ENCODE results near the gene C1orf210. TPM values are rescaled to one million over a fixed set of nuclear protein-coding genes. Genes with fewer than 3 reads are reported as not detected.
A peak's percentile ranks its signal among the peaks of the same experiment; 100 is the strongest.

C1orf210 gene
- not detected for total RNA-seq

GRCh38 chr1:43285269-43285990 is at the start of gene C1orf210:
TSS of gene C1orf210 (minus strand) at chr1:43285581. CDS start at chr1:43283270, 2,311 bp downstream.
- DNase-seq (ENCODE audit: low spot score in 2 of 2), result no peak
- Mint-ChIP-seq H3K36me3 (no peaks in the 10 kb centered on the region), H3K9me3 (no peaks in the 10 kb centered on the region), H3K27ac (peak within 1 kb of the TSS; percentile 20 to 44)
- no peak for ATAC-seq

- ATAC-seq, result no peak
- Mint-ChIP-seq H3K27ac (peak overlapping the region in 1 of 2 donors; percentile 1), H3K9me3 (no peaks in the 10 kb centered on the region), H3K36me3 (no peaks in the 10 kb centered on the region)
- no peak for DNase-seq (ENCODE audit: low spot score in 2 of 2)
Observed at GRCh38 chr1:43334453-43335205, 49.2 kb upstream of the C1orf210 start.

GRCh38 chr1:43331688-43332087 is 46.3 kb upstream of the C1orf210 start:
- H3K36me3 Mint-ChIP-seq, result peaks cover 0 to 5% of the 10 kb centered on the region in 2 donors
- ATAC-seq (no peak), DNase-seq (ENCODE audit: low spot score in 2 of 2) (no peak)
- peaks cover 0 to 7% of the 10 kb centered on the region in 2 donors for H3K9me3 Mint-ChIP-seq
- no peak overlapping the region for H3K27ac Mint-ChIP-seq

GRCh38 chr1:43329995-43330751 is 44.8 kb upstream of the C1orf210 start:
- Mint-ChIP-seq H3K9me3 (peaks cover 7% of the 10 kb centered on the region in 2 donors), H3K36me3 (peaks cover 0 to 13% of the 10 kb centered on the region in 2 donors), H3K27ac (peak overlapping the region; percentile 45 to 51)
- DNase-seq (ENCODE audit: low spot score in 2 of 2) (peak in 1 of 2 donors; percentile 66), ATAC-seq (peak; percentile 95)

- DNase-seq (ENCODE audit: low spot score in 2 of 2) (no peak), ATAC-seq (no peak)
- Mint-ChIP-seq H3K36me3 (peaks cover 12 to 23% of the 10 kb centered on the region in 2 donors), H3K9me3 (peaks cover 18 to 19% of the 10 kb centered on the region in 2 donors), H3K27ac (no peak overlapping the region)
Observed at GRCh38 chr1:43327549-43328292, 42.3 kb upstream of the C1orf210 start.

GRCh38 chr1:43325381-43325780 is 40.0 kb upstream of the C1orf210 start:
- peaks cover 12 to 23% of the 10 kb centered on the region in 2 donors for H3K36me3 Mint-ChIP-seq
- H3K9me3 Mint-ChIP-seq, result peaks cover 18 to 19% of the 10 kb centered on the region in 2 donors
- no peak for ATAC-seq

GRCh38 chr1:43324810-43325209 is 39.4 kb upstream of the C1orf210 start:
- no peak for ATAC-seq
- peaks cover 12 to 23% of the 10 kb centered on the region in 2 donors for H3K36me3 Mint-ChIP-seq
- no peak for DNase-seq (ENCODE audit: low spot score in 2 of 2)
- H3K27ac Mint-ChIP-seq, result no peak overlapping the region
- peaks cover 18 to 19% of the 10 kb centered on the region in 2 donors for H3K9me3 Mint-ChIP-seq

More at GRCh38 chr1:43325381-43325780, 40.0 kb upstream of the C1orf210 start:
- H3K27ac Mint-ChIP-seq, result no peak overlapping the region
- no peak for DNase-seq (ENCODE audit: low spot score in 2 of 2)

GRCh38 chr1:43322506-43322905 is 37.1 kb upstream of the C1orf210 start:
- DNase-seq (ENCODE audit: low spot score in 2 of 2) (no peak), ATAC-seq (no peak)
- Mint-ChIP-seq H3K36me3 (peaks cover 12 to 23% of the 10 kb centered on the region in 2 donors), H3K9me3 (peaks cover 10 to 19% of the 10 kb centered on the region in 2 donors), H3K27ac (no peak overlapping the region)

- Mint-ChIP-seq H3K9me3 (peaks cover 10 to 19% of the 10 kb centered on the region in 2 donors), H3K27ac (no peak overlapping the region), H3K36me3 (peaks cover 12 to 17% of the 10 kb centered on the region in 2 donors)
- no peak for DNase-seq (ENCODE audit: low spot score in 2 of 2)
- ATAC-seq, result no peak
Observed at GRCh38 chr1:43321331-43321891, 36.0 kb upstream of the C1orf210 start.

- Mint-ChIP-seq H3K9me3 (peaks cover 7 to 8% of the 10 kb centered on the region in 2 donors), H3K36me3 (peaks cover 6 to 8% of the 10 kb centered on the region in 2 donors), H3K27ac (no peak overlapping the region)
- no peak for DNase-seq (ENCODE audit: low spot score in 2 of 2)
- no peak for ATAC-seq
Observed at GRCh38 chr1:43319766-43320165, 34.4 kb upstream of the C1orf210 start.

GRCh38 chr1:43319288-43319687 is 33.9 kb upstream of the C1orf210 start:
- Mint-ChIP-seq H3K9me3 (peaks cover 2 to 3% of the 10 kb centered on the region in 2 donors), H3K27ac (no peak overlapping the region), H3K36me3 (peaks cover under 1 to 3% of the 10 kb centered on the region in 2 donors)
- DNase-seq (ENCODE audit: low spot score in 2 of 2) (no peak), ATAC-seq (no peak)

- H3K27ac Mint-ChIP-seq, result no peak overlapping the region
- no peak for DNase-seq (ENCODE audit: low spot score in 2 of 2)
Observed at GRCh38 chr1:43318831-43319230, 33.5 kb upstream of the C1orf210 start.

GRCh38 chr1:43317817-43318471 is 32.6 kb upstream of the C1orf210 start:
- ATAC-seq, result no peak
- Mint-ChIP-seq H3K27ac (peak overlapping the region in 1 of 2 donors; percentile 48), H3K9me3 (no peaks in the 10 kb centered on the region), H3K36me3 (no peaks in the 10 kb centered on the region)
- no peak for DNase-seq (ENCODE audit: low spot score in 2 of 2)

More at GRCh38 chr1:43318831-43319230, 33.5 kb upstream of the C1orf210 start:
- Mint-ChIP-seq H3K9me3 (no peaks in the 10 kb centered on the region), H3K36me3 (no peaks in the 10 kb centered on the region)
- ATAC-seq, result no peak

- DNase-seq (ENCODE audit: low spot score in 2 of 2) (no peak), ATAC-seq (no peak)
- H3K36me3 Mint-ChIP-seq, result no peaks in the 10 kb centered on the region
- no peaks in the 10 kb centered on the region for H3K9me3 Mint-ChIP-seq
- no peak overlapping the region for H3K27ac Mint-ChIP-seq
Observed at GRCh38 chr1:43316738-43317520, 31.5 kb upstream of the C1orf210 start.

Data from activated naive CD4-positive, alpha-beta T cell treated with anti-CD3 and anti-CD28 coated beads, Interleukin-2, amount 50 U/mL, for 72 hours (primary cell).